GM19328 (cell line): ENCODE measurements around the gene VPS37B.
"Not testable (repeated sequence)": the region's sequence is repeated elsewhere in the genome, so short reads cannot be mapped to it uniquely, and the experiment has no call there.

ENCODE experiments used
- ATAC-seq: cut with Tn5 transposase; IDR thresholded peaks from one replicate; pipeline ENCODE4 v1.9.1; 2021; ENCODE audit warnings: mild to moderate bottlenecking, moderate library complexity; ENCODE audit not compliant: unreplicated experiment

VPS37B gene

GRCh38 chr12:122895704-122896636, at the start of gene VPS37B:
Gene VPS37B (minus strand): TSS chr12:122896124. CDS start chr12:122896062, 62 bp downstream.
- ATAC-seq: peak; percentile 64

GRCh38 chr12:122944605-122945592, 49.0 kb upstream of the VPS37B start:
- ATAC-seq: no peak

- ATAC-seq: no peak
These were observed 47.3 kb upstream of the VPS37B start for GRCh38 chr12:122943196-122943595.

GRCh38 chr12:122942637-122943036, 46.7 kb upstream of the VPS37B start:
- ATAC-seq: no peak

- ATAC-seq: not testable (repeated sequence)
These were observed 45.4 kb upstream of the VPS37B start for GRCh38 chr12:122941351-122941750.

GRCh38 chr12:122939125-122939524, 43.2 kb upstream of the VPS37B start:
- ATAC-seq: no peak

GRCh38 chr12:122937622-122938091, 41.7 kb upstream of the VPS37B start:
- no peak for ATAC-seq

- ATAC-seq: no peak
These were observed 39.4 kb upstream of the VPS37B start for GRCh38 chr12:122935318-122935717.

- ATAC-seq: no peak
These were observed 38.8 kb upstream of the VPS37B start for GRCh38 chr12:122934722-122935121.

- ATAC-seq: no peak
These were observed 36.3 kb upstream of the VPS37B start for GRCh38 chr12:122932207-122932606.

- no peak for ATAC-seq
These were observed 33.9 kb upstream of the VPS37B start for GRCh38 chr12:122929812-122930211.

GRCh38 chr12:122929148-122929538, 33.2 kb upstream of the VPS37B start:
- ATAC-seq: no peak

GRCh38 chr12:122928404-122929147, 32.7 kb upstream of the VPS37B start:
- ATAC-seq: no peak

- no peak for ATAC-seq
These were observed 32.0 kb upstream of the VPS37B start for GRCh38 chr12:122927756-122928403.

- ATAC-seq: no peak
These were observed 26.0 kb upstream of the VPS37B start for GRCh38 chr12:122921917-122922316.

GRCh38 chr12:122920687-122921086, 24.8 kb upstream of the VPS37B start:
- ATAC-seq: no peak

GRCh38 chr12:122918827-122919226, 22.9 kb upstream of the VPS37B start:
- ATAC-seq: no peak

- ATAC-seq: no peak
These were observed 21.7 kb upstream of the VPS37B start for GRCh38 chr12:122917507-122918121.

GRCh38 chr12:122909442-122910288, 13.7 kb upstream of the VPS37B start:
- no peak for ATAC-seq
